ENCODE measurements around the gene UCK2. TPM values are rescaled to one million over a fixed set of nuclear protein-coding genes. Genes with fewer than 3 reads are reported as not detected.
A peak's percentile ranks its signal among the peaks of the same experiment; 100 is the strongest.

UCK2 gene
- total RNA-seq, 2 experiments from 2014 or later: 15.0 to 15.3 TPM

GRCh38 chr1:165912638-165913037 lies 85.2 kb downstream of the UCK2 start:
- POLR2A ChIA-PET: no interaction called here
- H3K4me1 Mint-ChIP-seq: peaks cover 5% of the 10 kb centered on the region
- no peaks in the 10 kb centered on the region for H3K27me3 Mint-ChIP-seq
- H3K9me3 Mint-ChIP-seq: no peaks in the 10 kb centered on the region
- no peak overlapping the region for H3K27ac Mint-ChIP-seq
- no peak overlapping the region for H3K4me3 Mint-ChIP-seq
- DNase-seq: no peak
- no peak for ATAC-seq (ENCODE audit: low read depth)
- no peaks in the 10 kb centered on the region for H3K36me3 Mint-ChIP-seq

GRCh38 chr1:165914136-165914798 lies 86.9 kb downstream of the UCK2 start:
- DNase-seq (no peak), ATAC-seq (ENCODE audit: low read depth) (peak; percentile 82)
- Mint-ChIP-seq H3K4me3 (no peak overlapping the region), H3K4me1 (peaks cover 5% of the 10 kb centered on the region), H3K9me3 (no peaks in the 10 kb centered on the region), H3K27me3 (no peaks in the 10 kb centered on the region), H3K27ac (no peak overlapping the region), H3K36me3 (no peaks in the 10 kb centered on the region)
- POLR2A ChIA-PET: no interaction called here

GRCh38 chr1:165915480-165915879 lies 88.1 kb downstream of the UCK2 start:
- ATAC-seq (ENCODE audit: low read depth) (no peak), DNase-seq (no peak)
- peaks cover 5% of the 10 kb centered on the region for H3K4me1 Mint-ChIP-seq
- POLR2A ChIA-PET: interaction anchor here (0.5 kb wide), 1 partner anchor 324 kb away, joined by 3 read pairs; no protein-coding TSS in a partner anchor
- H3K4me3 Mint-ChIP-seq: no peak overlapping the region
- no peaks in the 10 kb centered on the region for H3K9me3 Mint-ChIP-seq
- H3K27ac Mint-ChIP-seq: no peak overlapping the region
- peaks cover 3% of the 10 kb centered on the region for H3K27me3 Mint-ChIP-seq
- no peaks in the 10 kb centered on the region for H3K36me3 Mint-ChIP-seq

- POLR2A ChIA-PET: interaction anchor here (0.5 kb wide), 1 partner anchor 325 kb away, joined by 3 read pairs; no protein-coding TSS in a partner anchor
- Mint-ChIP-seq H3K4me3 (no peak overlapping the region), H3K4me1 (peaks cover 5% of the 10 kb centered on the region)
Measured at GRCh38 chr1:165915932-165916348, 88.5 kb downstream of the UCK2 start.

GRCh38 chr1:165917166-165917565 lies 89.8 kb downstream of the UCK2 start:
- POLR2A ChIA-PET: no interaction called here
- peaks cover 5% of the 10 kb centered on the region for H3K4me1 Mint-ChIP-seq

More at GRCh38 chr1:165915932-165916348, 88.5 kb downstream of the UCK2 start:
- DNase-seq (no peak), ATAC-seq (ENCODE audit: low read depth) (no peak)
- Mint-ChIP-seq H3K9me3 (no peaks in the 10 kb centered on the region), H3K36me3 (no peaks in the 10 kb centered on the region), H3K27me3 (peaks cover 3% of the 10 kb centered on the region), H3K27ac (no peak overlapping the region)

DNA sequence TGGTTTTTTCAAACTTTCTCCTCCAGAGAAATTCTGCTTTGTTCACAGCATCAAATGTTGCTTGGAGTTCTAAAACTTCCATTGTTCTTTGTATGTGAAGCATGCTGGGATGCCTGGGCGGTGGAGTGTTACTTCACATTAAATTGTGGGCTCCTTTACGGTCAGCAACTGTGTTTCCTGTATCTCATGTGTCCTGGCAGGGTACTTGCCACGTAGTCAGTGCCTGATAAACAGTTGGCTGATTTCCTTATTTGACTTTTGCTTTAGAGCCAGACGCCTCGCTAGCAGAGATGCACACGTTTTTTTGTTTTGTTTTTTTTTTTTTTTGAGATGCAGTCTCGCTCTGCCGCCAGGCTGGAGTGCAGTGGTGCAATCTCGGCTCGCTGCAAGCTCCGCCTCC lies 96.7 kb downstream of the UCK2 start:
- no peaks in the 10 kb centered on the region for H3K36me3 Mint-ChIP-seq
- POLR2A ChIA-PET: no interaction called here
- DNase-seq: no peak
- no peak overlapping the region for H3K4me3 Mint-ChIP-seq
- H3K27ac Mint-ChIP-seq: no peak overlapping the region
- ATAC-seq (ENCODE audit: low read depth): no peak
- no peaks in the 10 kb centered on the region for H3K4me1 Mint-ChIP-seq
- no peaks in the 10 kb centered on the region for H3K9me3 Mint-ChIP-seq
- H3K27me3 Mint-ChIP-seq: peaks cover 17% of the 10 kb centered on the region

More at GRCh38 chr1:165917166-165917565, 89.8 kb downstream of the UCK2 start:
- ATAC-seq (ENCODE audit: low read depth) (no peak), DNase-seq (no peak)
- Mint-ChIP-seq H3K27me3 (peaks cover 3% of the 10 kb centered on the region), H3K27ac (no peak overlapping the region), H3K9me3 (no peaks in the 10 kb centered on the region), H3K4me3 (no peak overlapping the region), H3K36me3 (no peaks in the 10 kb centered on the region)

DNA sequence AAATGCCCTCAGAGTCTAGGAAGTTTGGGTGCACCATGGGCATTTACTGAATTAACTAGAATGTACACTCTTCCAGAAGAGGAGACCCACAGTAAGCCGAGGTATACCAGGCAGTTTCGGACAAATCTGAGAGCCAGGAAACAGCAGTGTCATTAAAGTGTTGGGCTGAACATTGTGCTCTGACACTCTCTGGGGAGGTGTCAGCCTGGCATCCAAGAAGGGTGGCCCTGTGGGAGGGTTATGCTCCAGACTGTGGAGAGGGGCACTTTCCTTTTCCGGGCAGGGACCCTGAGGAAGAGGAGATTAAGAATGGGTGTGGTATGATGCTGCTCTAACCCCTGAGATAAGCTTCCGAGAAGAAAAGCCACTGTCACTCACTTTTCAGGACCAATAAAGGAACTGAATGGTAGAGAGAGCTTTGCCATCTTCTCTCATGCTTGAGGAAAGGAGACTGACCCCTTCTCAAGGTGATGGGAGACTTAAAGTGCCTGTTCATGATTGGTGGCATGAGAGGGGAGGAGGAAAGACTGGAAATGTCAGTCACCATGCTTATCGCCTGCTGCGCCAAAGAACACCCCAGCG lies 98.2 kb downstream of the UCK2 start:
- Mint-ChIP-seq H3K36me3 (no peaks in the 10 kb centered on the region), H3K9me3 (no peaks in the 10 kb centered on the region), H3K27ac (no peak overlapping the region), H3K27me3 (peaks cover 14% of the 10 kb centered on the region), H3K4me1 (no peaks in the 10 kb centered on the region), H3K4me3 (no peak overlapping the region)
- POLR2A ChIA-PET: interaction anchor here (0.6 kb wide), 1 partner anchor 278 kb away, joined by 3 read pairs; no protein-coding TSS in a partner anchor
- ATAC-seq (ENCODE audit: low read depth): no peak
- DNase-seq: no peak

- H3K9me3 Mint-ChIP-seq: no peaks in the 10 kb centered on the region
- ATAC-seq (ENCODE audit: low read depth): no peak
Measured at GRCh38 chr1:165927169-165927568, 99.8 kb downstream of the UCK2 start.

DNA sequence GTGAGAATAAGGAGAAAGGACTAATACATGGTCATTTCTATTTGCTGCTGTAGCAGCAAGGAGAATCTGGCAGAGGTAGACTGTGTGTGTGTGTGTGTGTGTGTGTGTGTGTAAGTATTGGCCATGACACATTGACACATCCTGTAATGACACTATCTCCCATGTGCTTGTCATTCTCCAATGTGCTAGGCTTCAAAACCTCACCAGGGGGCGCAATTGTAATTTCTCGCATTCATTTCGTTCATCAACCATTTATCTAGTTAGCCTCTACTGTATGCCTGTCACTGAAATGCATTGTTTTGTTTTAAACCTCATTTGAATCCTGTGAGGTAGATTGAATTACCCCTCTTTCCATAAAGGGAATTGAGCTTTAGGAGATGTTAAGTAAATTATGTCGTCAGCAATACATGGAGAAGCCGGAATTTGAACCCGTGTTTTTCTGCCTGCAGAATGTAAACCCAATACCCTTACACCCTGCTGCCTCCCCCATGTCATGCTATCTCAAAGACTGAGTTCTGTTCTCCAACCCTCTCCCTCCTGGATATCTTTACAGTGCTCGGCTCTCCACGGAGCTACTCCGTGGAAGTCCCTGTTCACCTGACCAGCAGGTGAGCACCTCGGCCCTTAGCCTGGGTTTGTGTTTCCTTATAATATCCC lies 100.8 kb downstream of the UCK2 start:
- ATAC-seq (ENCODE audit: low read depth) (peak; percentile 77), DNase-seq (no peak)
- no peak overlapping the region for H3K4me3 Mint-ChIP-seq
- H3K27ac Mint-ChIP-seq: no peak overlapping the region
- H3K27me3 Mint-ChIP-seq: peaks cover 8% of the 10 kb centered on the region
- H3K36me3 Mint-ChIP-seq: no peaks in the 10 kb centered on the region
- POLR2A ChIA-PET: no interaction called here
- no peaks in the 10 kb centered on the region for H3K9me3 Mint-ChIP-seq
- H3K4me1 Mint-ChIP-seq: no peaks in the 10 kb centered on the region

More at GRCh38 chr1:165927169-165927568, 99.8 kb downstream of the UCK2 start:
- Mint-ChIP-seq H3K4me1 (no peaks in the 10 kb centered on the region), H3K27ac (no peak overlapping the region), H3K27me3 (peaks cover 14% of the 10 kb centered on the region), H3K4me3 (no peak overlapping the region), H3K36me3 (no peaks in the 10 kb centered on the region)
- POLR2A ChIA-PET: no interaction called here
- no peak for DNase-seq

- Mint-ChIP-seq H3K27me3 (no peaks in the 10 kb centered on the region), H3K36me3 (no peaks in the 10 kb centered on the region), H3K27ac (no peak overlapping the region), H3K4me3 (no peak overlapping the region), H3K4me1 (no peaks in the 10 kb centered on the region), H3K9me3 (no peaks in the 10 kb centered on the region)
- ATAC-seq (ENCODE audit: low read depth) (no peak), DNase-seq (no peak)
- POLR2A ChIA-PET: no interaction called here
Measured at GRCh38 chr1:165930961-165931360, 103.5 kb downstream of the UCK2 start.

- H3K27ac Mint-ChIP-seq: no peak overlapping the region
- H3K9me3 Mint-ChIP-seq: no peaks in the 10 kb centered on the region
- peaks cover 2% of the 10 kb centered on the region for H3K27me3 Mint-ChIP-seq
- no peaks in the 10 kb centered on the region for H3K36me3 Mint-ChIP-seq
- POLR2A ChIA-PET: interaction anchor here (0.7 kb wide), 1 partner anchor 49 kb away, joined by 6 read pairs; no protein-coding TSS in a partner anchor
- ATAC-seq (ENCODE audit: low read depth) (no peak), DNase-seq (no peak)
- no peaks in the 10 kb centered on the region for H3K4me1 Mint-ChIP-seq
- H3K4me3 Mint-ChIP-seq: no peak overlapping the region
Measured at GRCh38 chr1:165933446-165934170, 106.2 kb downstream of the UCK2 start.

DNA sequence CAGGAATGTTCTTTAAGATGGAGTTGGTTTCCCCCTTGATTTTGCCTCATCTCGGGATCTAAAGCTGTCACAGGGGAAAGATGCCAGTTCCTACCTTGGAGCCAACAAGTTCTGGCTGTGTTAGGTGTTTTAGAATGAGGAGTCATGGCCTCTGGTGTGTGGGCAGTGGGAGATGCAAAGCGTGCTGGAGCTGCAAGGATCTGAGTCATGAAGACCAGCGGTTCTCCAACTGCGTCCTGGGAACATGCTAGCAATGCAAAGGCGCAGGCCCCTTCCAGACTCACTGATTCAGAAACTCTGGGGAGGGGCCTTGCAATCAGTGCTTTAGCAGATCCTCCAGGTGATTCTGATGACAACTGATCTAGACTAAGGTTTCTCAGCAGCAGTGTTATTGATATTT lies 109.1 kb downstream of the UCK2 start:
- DNase-seq (no peak), ATAC-seq (ENCODE audit: low read depth) (no peak)
- peaks cover 7% of the 10 kb centered on the region for H3K27me3 Mint-ChIP-seq
- no peak overlapping the region for H3K4me3 Mint-ChIP-seq
- H3K9me3 Mint-ChIP-seq: no peaks in the 10 kb centered on the region
- no peaks in the 10 kb centered on the region for H3K36me3 Mint-ChIP-seq
- H3K4me1 Mint-ChIP-seq: no peaks in the 10 kb centered on the region
- POLR2A ChIA-PET: no interaction called here
- H3K27ac Mint-ChIP-seq: no peak overlapping the region

GRCh38 chr1:165937829-165938228 lies 110.4 kb downstream of the UCK2 start:
- POLR2A ChIA-PET: no interaction called here
- Mint-ChIP-seq H3K9me3 (no peaks in the 10 kb centered on the region), H3K4me1 (no peaks in the 10 kb centered on the region), H3K27me3 (peaks cover 7% of the 10 kb centered on the region), H3K4me3 (no peak overlapping the region), H3K27ac (no peak overlapping the region), H3K36me3 (no peaks in the 10 kb centered on the region)
- ATAC-seq (ENCODE audit: low read depth) (no peak), DNase-seq (no peak)

All from activated naive CD8-positive, alpha-beta T cell treated with anti-CD3 and anti-CD28 coated beads, Interleukin-2, amount 10 ng/mL, durations not matched to agents 7 days and 5 days (primary cell).